ENCODE measurements around the gene RAC2. TPM values are rescaled to one million over a fixed set of nuclear protein-coding genes. Genes with fewer than 3 reads are reported as not detected.
"Not testable (repeated sequence)": the region's sequence is repeated elsewhere in the genome, so short reads cannot be mapped to it uniquely, and the experiment has no call there.

RAC2 gene
- polyA plus RNA-seq, 3 donors = 5.7 to 6.9 (median 5.9) TPM

GRCh38 chr22:37237371-37238268 lies 6.4 kb downstream of the RAC2 start:
- no peak for DNase-seq (ENCODE audit: low read depth in 3 of 3, low spot score in 2 of 3)

- DNase-seq (ENCODE audit: low read depth in 3 of 3, low spot score in 2 of 3) = no peak
These were observed 8.0 kb downstream of the RAC2 start for GRCh38 chr22:37235897-37236607.

- no peak for DNase-seq (ENCODE audit: low read depth in 3 of 3, low spot score in 2 of 3)
These were observed 9.0 kb downstream of the RAC2 start for GRCh38 chr22:37234736-37235711.

GRCh38 chr22:37233751-37234631 lies 10.1 kb downstream of the RAC2 start:
- no peak for DNase-seq (ENCODE audit: low read depth in 3 of 3, low spot score in 2 of 3)

GRCh38 chr22:37233371-37233750 lies 10.7 kb downstream of the RAC2 start:
- not testable (repeated sequence) for DNase-seq (ENCODE audit: low read depth in 3 of 3, low spot score in 2 of 3)

GRCh38 chr22:37232140-37232998 lies 11.7 kb downstream of the RAC2 start:
- DNase-seq (ENCODE audit: low read depth in 3 of 3, low spot score in 2 of 3) = no peak

- DNase-seq (ENCODE audit: low read depth in 3 of 3, low spot score in 2 of 3) = no peak
These were observed 12.5 kb downstream of the RAC2 start for GRCh38 chr22:37231406-37232139.

GRCh38 chr22:37230673-37231405 lies 13.2 kb downstream of the RAC2 start:
- no peak for DNase-seq (ENCODE audit: low read depth in 3 of 3, low spot score in 2 of 3)

- DNase-seq (ENCODE audit: low read depth in 3 of 3, low spot score in 2 of 3) = no peak
These were observed 14.0 kb downstream of the RAC2 start for GRCh38 chr22:37229805-37230672.

- DNase-seq (ENCODE audit: low read depth in 3 of 3, low spot score in 2 of 3) = no peak
These were observed 14.9 kb downstream of the RAC2 start for GRCh38 chr22:37229012-37229804.

- no peak for DNase-seq (ENCODE audit: low read depth in 3 of 3, low spot score in 2 of 3)
These were observed 15.7 kb downstream of the RAC2 start for GRCh38 chr22:37228106-37229011.

- DNase-seq (ENCODE audit: low read depth in 3 of 3, low spot score in 2 of 3) = no peak
These were observed 17.6 kb downstream of the RAC2 start for GRCh38 chr22:37226514-37226913.

- DNase-seq (ENCODE audit: low read depth in 3 of 3, low spot score in 2 of 3) = no peak
These were observed 18.0 kb downstream of the RAC2 start for GRCh38 chr22:37226087-37226486.

GRCh38 chr22:37225481-37225880 lies 18.6 kb downstream of the RAC2 start:
- no peak for DNase-seq (ENCODE audit: low read depth in 3 of 3, low spot score in 2 of 3)
